Naive thymus-derived CD4-positive, alpha-beta T cell (primary cell): Measurements from ENCODE around the gene SYNDIG1. TPM values are rescaled to one million over a fixed set of nuclear protein-coding genes. Genes with fewer than 3 reads are reported as not detected.

Source experiments
- ATAC-seq: fragments of 150-1000 bp; cut with Tn5 transposase; 2 replicates; pipeline ENCODE4 v1.10.0; 2021; ENCODE audit warnings: mild to moderate bottlenecking, moderate library complexity
- CTCF ChIA-PET: fragments of 350-600 bp; sonication (Branson Sonifier 250); formaldehyde crosslinking; loops from one replicate; lab custom pipeline; 2021; ENCODE audit warnings: antibody characterized with exemption; lab: Charles Lee
- POLR2A ChIA-PET: fragments of 350-600 bp; sonication (Branson Sonifier 250); formaldehyde crosslinking; loops from one replicate; lab custom pipeline; 2021; ENCODE audit warnings: antibody characterized with exemption, inconsistent platforms; lab: Charles Lee
- DNase-seq, 9 donors: peaks; one replicate each; pipeline versions ENCODE4 v3.0.0 to v3.0.0-alpha.2; 2020 to 2022; ENCODE audit warnings: mixed read lengths in 1 of 9
- H3K27ac ChIP-seq: one replicate; pipeline ENCODE4 v1.7.0; 2013; ENCODE audit warnings: mild to moderate bottlenecking, low read depth, low read length, moderate library complexity
- H3K27me3 ChIP-seq, 2 donors: one replicate each; pipeline ENCODE4 v1.7.0; 2013; ENCODE audit warnings: low read length in 2 of 2, mild to moderate bottlenecking in 2 of 2, moderate library complexity in 2 of 2; ENCODE audit not compliant: control insufficient read depth in 2 of 2, insufficient read depth in 2 of 2
- H3K36me3 ChIP-seq, 3 experiments: 1 replicate in 2 of 3; 2 replicates in 1 of 3; pipeline ENCODE4 v1.7.0; 2013; ENCODE audit warnings: low read length in 3 of 3, mild to moderate bottlenecking in 3 of 3, moderate library complexity in 1 of 3; ENCODE audit not compliant: insufficient read depth in 3 of 3, control insufficient read depth in 2 of 3
- H3K4me1 ChIP-seq, 2 donors: one replicate each; pipeline ENCODE4 v1.7.0; 2013; ENCODE audit warnings: low read length in 2 of 2, mild to moderate bottlenecking in 2 of 2, moderate library complexity in 1 of 2; ENCODE audit not compliant: control insufficient read depth in 2 of 2, insufficient read depth in 2 of 2
- H3K4me3 ChIP-seq: 2 replicates; pipeline ENCODE4 v1.7.0; 2013; ENCODE audit warnings: mild to moderate bottlenecking, low read length
- H3K9me3 ChIP-seq, 3 experiments: 1 replicate in 2 of 3; 2 replicates in 1 of 3; pipeline ENCODE4 v1.7.0; 2013; ENCODE audit warnings: low read length in 3 of 3; ENCODE audit not compliant: control insufficient read depth in 2 of 3
- H3K27ac Mint-ChIP-seq, 9 donors: one replicate each; pipeline ENCODE4 v1.8.0; 2020 to 2022; ENCODE audit warnings: mixed read lengths in 9 of 9, mild to moderate bottlenecking in 8 of 9, moderate library complexity in 5 of 9, inconsistent platforms in 2 of 9
- H3K27me3 Mint-ChIP-seq, 5 donors: one replicate each; pipeline ENCODE4 v1.8.0; 2021 to 2022; ENCODE audit warnings: mixed read lengths in 5 of 5, mild to moderate bottlenecking in 1 of 5
- H3K36me3 Mint-ChIP-seq, 5 donors: one replicate each; pipeline ENCODE4 v1.8.0; 2020 to 2022; ENCODE audit warnings: mixed read lengths in 5 of 5, mild to moderate bottlenecking in 3 of 5, inconsistent platforms in 1 of 5
- H3K4me1 Mint-ChIP-seq, 7 donors: one replicate each; pipeline ENCODE4 v1.8.0; 2020 to 2022; ENCODE audit warnings: mixed read lengths in 7 of 7, mild to moderate bottlenecking in 3 of 7, inconsistent platforms in 1 of 7
- H3K4me3 Mint-ChIP-seq, 10 donors: one replicate each; pipeline ENCODE4 v1.8.0; 2020 to 2022; ENCODE audit warnings: mild to moderate bottlenecking in 10 of 10, mixed read lengths in 10 of 10, moderate library complexity in 6 of 10, inconsistent platforms in 2 of 10
- H3K9me3 Mint-ChIP-seq, 11 donors: one replicate each; pipeline ENCODE4 v1.8.0; 2020 to 2022; ENCODE audit warnings: mixed read lengths in 11 of 11, mild to moderate bottlenecking in 4 of 11, inconsistent platforms in 1 of 11, moderate library complexity in 1 of 11
- intact Hi-C, 2 donors: fragments of 100-400 bp; cut with micrococcal nuclease; formaldehyde crosslinking; loops; one replicate each; pipeline ENCODE4 v1.15.1; 2023
- polyA plus RNA-seq, 2 donors: library from polyadenylated mRNA; unstranded; fragments of 300-500 nt; fragmentation: Illumina TruSeq; gene quantifications; one replicate each; pipeline ENCODE4 v1.2.3, GENCODE V29; 2021
- total RNA-seq, 6 experiments: library from RNA in 5 of 6; stranded (reverse) in 5 of 6; gene quantifications; 1 replicate in 5 of 6; 2 replicates in 1 of 6; pipeline ENCODE4 v1.2.3 and lab custom pipeline; 2021 to 2026

The SYNDIG1 gene
- total and polyA plus RNA-seq, 7 experiments from 2014 or later = not detected

DNA sequence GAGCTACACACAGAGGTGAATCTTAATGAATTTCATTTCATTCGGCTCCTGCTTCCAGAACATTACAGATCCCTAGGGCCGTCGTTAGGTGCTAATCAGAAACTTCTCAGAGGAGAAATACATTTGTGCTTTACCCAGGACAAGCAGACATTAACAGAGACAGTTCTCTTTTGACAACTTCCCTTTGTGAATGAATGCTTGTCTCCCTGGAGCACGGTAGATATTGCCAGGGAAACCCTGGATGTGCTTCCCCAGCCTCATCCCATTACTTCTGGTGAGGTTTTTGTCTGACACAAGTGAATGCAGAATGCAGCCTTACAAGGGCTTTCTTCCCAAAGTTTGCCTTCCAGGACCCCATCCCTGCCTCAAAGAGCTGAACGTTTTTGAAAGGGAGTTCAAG is 105.4 kb downstream of the SYNDIG1 start:
- Histone ChIP-seq H3K27me3 (no peaks in the 10 kb centered on the region), H3K4me1 (no peaks in the 10 kb centered on the region), H3K9me3 (no peaks in the 10 kb centered on the region), H3K4me3 (no peak overlapping the region), H3K36me3 (no peaks in the 10 kb centered on the region), H3K27ac (no peak overlapping the region)
- H3K27ac Mint-ChIP-seq = no peak overlapping the region
- ChIA-PET CTCF (no interaction called here), POLR2A (no interaction called here)
- H3K4me1 Mint-ChIP-seq = no peaks in the 10 kb centered on the region
- no peaks in the 10 kb centered on the region for H3K36me3 Mint-ChIP-seq
- intact Hi-C loops = no loop called here
- no peaks in the 10 kb centered on the region for H3K9me3 Mint-ChIP-seq
- DNase-seq (no peak), ATAC-seq (no peak)
- H3K4me3 Mint-ChIP-seq = no peak overlapping the region
- peaks cover 0 to 4% (median 0%) of the 10 kb centered on the region in 5 donors for H3K27me3 Mint-ChIP-seq

DNA sequence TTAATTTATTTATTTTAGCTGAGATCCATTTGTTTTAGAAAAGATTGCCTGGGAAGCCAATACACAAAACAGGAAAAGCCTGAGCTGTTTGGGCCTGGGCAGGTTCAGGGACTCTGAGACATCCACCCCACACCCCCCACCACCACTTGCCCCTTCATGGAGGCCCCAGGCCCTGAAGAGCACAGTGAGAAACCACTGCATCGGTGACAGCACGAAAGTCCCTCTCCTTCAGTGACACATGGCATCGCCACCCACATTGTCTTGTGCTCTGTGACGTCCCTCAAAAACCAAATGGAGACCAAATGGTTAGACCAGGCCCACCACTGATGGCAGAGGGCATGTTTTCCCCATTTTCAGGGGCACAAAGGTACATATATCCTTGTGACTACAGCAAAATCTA is 106.4 kb downstream of the SYNDIG1 start:
- Histone ChIP-seq H3K27ac (no peak overlapping the region), H3K9me3 (no peaks in the 10 kb centered on the region), H3K36me3 (no peaks in the 10 kb centered on the region), H3K4me3 (no peak overlapping the region), H3K4me1 (no peaks in the 10 kb centered on the region), H3K27me3 (no peaks in the 10 kb centered on the region)
- ChIA-PET CTCF (no interaction called here), POLR2A (no interaction called here)
- no peaks in the 10 kb centered on the region for H3K4me1 Mint-ChIP-seq
- no peak overlapping the region for H3K4me3 Mint-ChIP-seq
- DNase-seq (no peak), ATAC-seq (no peak)
- intact Hi-C loops = no loop called here
- no peaks in the 10 kb centered on the region for H3K9me3 Mint-ChIP-seq
- H3K27ac Mint-ChIP-seq = no peak overlapping the region
- peaks cover 0 to 4% (median 0%) of the 10 kb centered on the region in 5 donors for H3K27me3 Mint-ChIP-seq
- no peaks in the 10 kb centered on the region for H3K36me3 Mint-ChIP-seq

DNA sequence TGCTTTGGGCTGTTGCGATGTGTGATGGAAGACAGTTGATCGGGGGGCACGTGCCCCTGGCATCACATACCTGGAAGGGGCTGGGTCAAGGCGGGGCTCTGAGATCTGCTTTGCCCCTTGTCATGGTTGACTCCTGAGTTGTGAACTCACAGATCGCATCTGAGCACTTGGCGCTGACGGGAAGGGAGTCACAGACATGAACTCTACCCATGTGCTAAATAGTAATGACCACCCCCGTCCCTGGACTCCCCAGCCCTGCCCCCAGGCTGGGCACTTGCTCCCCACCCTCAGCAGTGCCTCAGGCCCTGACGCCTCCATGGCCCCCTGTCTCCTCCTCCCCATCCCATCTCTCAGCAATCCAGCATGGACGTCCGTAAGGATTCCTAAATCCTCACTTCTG is 107.0 kb downstream of the SYNDIG1 start:
- no peak for DNase-seq
- peaks cover 0 to 4% (median 0%) of the 10 kb centered on the region in 5 donors for H3K27me3 Mint-ChIP-seq
- ChIA-PET POLR2A (no interaction called here), CTCF (no interaction called here)
- H3K4me3 ChIP-seq = no peak overlapping the region
- no peak overlapping the region for H3K4me3 Mint-ChIP-seq
- intact Hi-C loops = no loop called here
- H3K27ac Mint-ChIP-seq = no peak overlapping the region
- H3K36me3 ChIP-seq = no peaks in the 10 kb centered on the region
- H3K9me3 Mint-ChIP-seq = no peaks in the 10 kb centered on the region
- ATAC-seq = no peak
- no peaks in the 10 kb centered on the region for H3K27me3 ChIP-seq
- no peaks in the 10 kb centered on the region for H3K4me1 Mint-ChIP-seq
- H3K27ac ChIP-seq = no peak overlapping the region
- H3K36me3 Mint-ChIP-seq = no peaks in the 10 kb centered on the region
- H3K4me1 ChIP-seq = no peaks in the 10 kb centered on the region
- H3K9me3 ChIP-seq = no peaks in the 10 kb centered on the region

DNA sequence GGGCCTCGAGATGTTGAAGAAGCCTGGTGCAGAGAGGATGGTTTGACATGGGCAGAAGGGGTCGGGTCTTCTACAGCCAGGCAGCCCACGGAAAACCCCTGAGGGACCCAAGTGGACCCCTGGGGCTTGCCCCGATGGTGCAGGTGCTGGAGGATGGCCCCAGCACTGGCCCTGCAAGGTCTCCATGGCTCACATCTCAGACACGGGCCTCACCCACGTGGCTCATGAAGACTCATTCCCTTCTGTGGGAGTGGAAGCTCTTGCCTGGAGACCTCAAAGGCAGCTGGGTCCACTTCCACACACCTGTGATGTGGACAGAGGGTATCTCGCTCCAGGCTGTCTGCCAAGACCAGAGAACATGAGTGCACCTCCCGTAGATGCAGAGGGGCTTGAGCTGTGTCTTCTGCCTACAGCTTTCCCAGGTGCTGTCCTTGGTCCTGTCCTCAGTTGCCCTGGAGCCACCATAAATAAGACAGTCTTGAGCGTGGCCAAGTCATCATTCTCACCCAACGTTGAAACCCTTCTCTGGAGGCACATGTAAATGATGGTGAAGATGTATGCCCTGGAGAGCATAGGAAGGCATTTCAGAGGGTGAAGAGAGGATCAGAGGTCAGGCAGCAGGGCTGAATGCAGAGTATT is 108.0 kb downstream of the SYNDIG1 start:
- peaks cover 0 to 2% (median 0%) of the 10 kb centered on the region in 11 donors for H3K9me3 Mint-ChIP-seq
- Histone ChIP-seq H3K9me3 (no peaks in the 10 kb centered on the region), H3K27ac (no peak overlapping the region), H3K27me3 (no peaks in the 10 kb centered on the region), H3K4me1 (no peaks in the 10 kb centered on the region), H3K36me3 (no peaks in the 10 kb centered on the region), H3K4me3 (no peak overlapping the region)
- no peaks in the 10 kb centered on the region for H3K4me1 Mint-ChIP-seq
- no peak overlapping the region for H3K27ac Mint-ChIP-seq
- no peak for ATAC-seq
- ChIA-PET CTCF (no interaction called here), POLR2A (no interaction called here)
- no peak for DNase-seq
- H3K27me3 Mint-ChIP-seq = peaks cover 0 to 4% (median 0%) of the 10 kb centered on the region in 5 donors
- no peak overlapping the region for H3K4me3 Mint-ChIP-seq
- intact Hi-C loops = no loop called here
- no peaks in the 10 kb centered on the region for H3K36me3 Mint-ChIP-seq

DNA sequence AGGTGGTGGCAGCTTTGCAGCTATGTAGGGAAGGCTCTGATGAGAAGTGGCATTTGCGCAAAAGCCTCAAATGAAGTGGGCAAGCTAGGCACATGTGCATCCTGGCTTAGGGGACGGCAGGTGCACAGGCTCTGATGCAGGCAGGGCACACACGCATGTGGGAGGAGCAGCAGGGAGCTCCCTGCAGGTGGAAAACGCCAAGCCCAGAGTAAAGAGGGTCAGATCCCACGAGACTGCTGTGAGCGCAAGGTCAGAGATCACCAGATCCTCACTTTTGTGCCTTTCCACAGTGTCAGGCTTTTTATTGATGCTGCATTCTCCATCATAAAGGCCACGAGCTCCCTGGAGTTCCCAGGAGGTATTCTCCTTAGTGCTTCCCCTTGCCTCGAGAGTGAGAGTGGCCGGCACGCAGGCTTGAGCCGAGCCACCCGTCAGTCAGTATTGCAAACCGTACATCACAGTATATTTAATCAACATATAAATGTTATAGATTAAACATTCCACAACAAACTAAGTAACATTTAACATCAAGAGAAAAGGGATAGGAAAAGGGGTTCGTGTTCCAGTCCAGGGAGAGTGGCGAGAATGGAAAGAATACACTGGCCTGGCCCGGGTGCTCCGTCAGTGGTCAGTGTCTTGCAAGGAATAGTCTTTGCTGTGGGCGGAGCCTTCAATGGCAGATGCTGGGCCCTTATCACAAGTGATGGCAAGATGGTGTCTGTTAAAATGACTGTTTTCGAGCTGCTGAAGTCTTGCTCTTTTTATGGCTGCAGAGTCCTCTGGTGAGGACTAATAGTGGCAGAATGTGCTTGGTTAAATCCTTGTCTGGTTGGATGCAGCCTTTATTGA is 109.4 kb downstream of the SYNDIG1 start:
- peaks cover 0 to 2% (median 0%) of the 10 kb centered on the region in 11 donors for H3K9me3 Mint-ChIP-seq
- H3K27me3 ChIP-seq = no peaks in the 10 kb centered on the region
- no peak overlapping the region for H3K27ac ChIP-seq
- intact Hi-C loops = no loop called here
- no peak overlapping the region for H3K4me3 ChIP-seq
- DNase-seq = no peak
- CTCF ChIA-PET = no interaction called here
- no peaks in the 10 kb centered on the region for H3K36me3 ChIP-seq
- H3K4me3 Mint-ChIP-seq = no peak overlapping the region
- POLR2A ChIA-PET = no interaction called here
- peaks cover 0 to 5% (median 0%) of the 10 kb centered on the region in 5 donors for H3K27me3 Mint-ChIP-seq
- H3K9me3 ChIP-seq = no peaks in the 10 kb centered on the region
- no peak for ATAC-seq
- H3K4me1 Mint-ChIP-seq = no peaks in the 10 kb centered on the region
- H3K36me3 Mint-ChIP-seq = no peaks in the 10 kb centered on the region
- no peak overlapping the region for H3K27ac Mint-ChIP-seq
- H3K4me1 ChIP-seq = no peaks in the 10 kb centered on the region

DNA sequence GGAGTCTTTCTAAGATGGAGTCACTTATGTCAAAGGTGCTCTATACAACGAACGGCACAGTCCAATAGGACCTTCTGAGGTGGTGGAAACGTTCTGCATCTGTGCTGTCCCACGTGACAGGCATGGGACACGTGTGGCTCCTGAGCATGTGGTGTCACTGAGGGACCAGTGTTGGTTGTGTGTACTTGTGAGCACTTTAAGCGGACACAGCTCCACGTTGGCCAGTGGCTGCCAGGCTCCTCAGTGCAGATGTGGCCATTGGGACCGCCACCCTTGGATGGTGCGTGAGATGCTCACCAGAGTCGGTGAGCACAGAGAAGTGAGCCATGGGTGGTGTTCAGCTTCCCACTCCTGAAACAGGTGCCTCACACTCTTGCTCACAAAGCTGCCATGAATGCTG is 110.0 kb downstream of the SYNDIG1 start:
- Mint-ChIP-seq H3K4me1 (no peaks in the 10 kb centered on the region), H3K27ac (no peak overlapping the region), H3K4me3 (no peak overlapping the region), H3K36me3 (no peaks in the 10 kb centered on the region), H3K9me3 (peaks cover 0 to 2% (median 0%) of the 10 kb centered on the region in 11 donors), H3K27me3 (peaks cover 0 to 6% (median 0%) of the 10 kb centered on the region in 5 donors)
- POLR2A ChIA-PET = no interaction called here
- CTCF ChIA-PET = no interaction called here
- intact Hi-C loops = no loop called here
- no peaks in the 10 kb centered on the region for H3K36me3 ChIP-seq
- H3K9me3 ChIP-seq = no peaks in the 10 kb centered on the region
- no peaks in the 10 kb centered on the region for H3K4me1 ChIP-seq
- H3K27me3 ChIP-seq = no peaks in the 10 kb centered on the region
- H3K27ac ChIP-seq = no peak overlapping the region
- ATAC-seq = no peak
- no peak overlapping the region for H3K4me3 ChIP-seq
- no peak for DNase-seq

DNA sequence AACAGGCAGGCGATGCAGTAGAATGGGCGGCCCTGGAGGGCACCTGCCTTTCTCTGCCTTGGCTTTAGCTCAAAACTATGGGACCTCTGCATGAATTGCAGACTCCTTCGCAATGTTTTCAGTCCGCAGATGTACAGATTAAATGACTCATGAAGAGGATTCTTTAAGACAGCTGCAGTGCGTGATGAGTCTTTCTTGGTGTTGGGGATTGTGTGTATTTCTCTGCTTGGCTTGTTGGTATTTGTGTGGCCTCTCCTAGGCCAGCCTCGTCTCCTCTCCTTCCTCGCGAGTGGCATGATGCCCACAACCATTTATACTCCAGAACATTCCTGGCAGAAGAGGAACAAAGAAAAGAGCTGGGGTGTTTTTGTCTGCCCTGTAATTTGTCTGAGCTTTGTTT is 110.6 kb downstream of the SYNDIG1 start:
- Histone ChIP-seq H3K9me3 (no peaks in the 10 kb centered on the region), H3K4me3 (no peak overlapping the region), H3K36me3 (no peaks in the 10 kb centered on the region), H3K4me1 (no peaks in the 10 kb centered on the region), H3K27ac (no peak overlapping the region), H3K27me3 (no peaks in the 10 kb centered on the region)
- H3K4me3 Mint-ChIP-seq = no peak overlapping the region
- CTCF ChIA-PET = no interaction called here
- intact Hi-C loops = no loop called here
- H3K36me3 Mint-ChIP-seq = no peaks in the 10 kb centered on the region
- POLR2A ChIA-PET = no interaction called here
- H3K9me3 Mint-ChIP-seq = peaks cover 0 to 2% (median 0%) of the 10 kb centered on the region in 11 donors
- peaks cover 0 to 11% (median 0%) of the 10 kb centered on the region in 5 donors for H3K27me3 Mint-ChIP-seq
- H3K4me1 Mint-ChIP-seq = no peaks in the 10 kb centered on the region
- ATAC-seq = no peak
- DNase-seq = no peak
- no peak overlapping the region for H3K27ac Mint-ChIP-seq
